CD8-positive, alpha-beta memory T cell (primary cell): Measurements from ENCODE around the gene WDR81. TPM values are rescaled to one million over a fixed set of nuclear protein-coding genes. Genes with fewer than 3 reads are reported as not detected.

ENCODE experiments used
- CTCF ChIA-PET: fragments of 350-600 bp; sonication (Branson Sonifier 250); formaldehyde crosslinking; loops from one replicate; lab custom pipeline; 2021; ENCODE audit warnings: antibody characterized with exemption; lab: Charles Lee
- POLR2A ChIA-PET: fragments of 350-600 bp; sonication (Branson Sonifier 250); formaldehyde crosslinking; loops from one replicate; lab custom pipeline; 2021; ENCODE audit warnings: antibody characterized with exemption; lab: Charles Lee
- DNase-seq, 5 donors: peaks; one replicate each; pipeline versions ENCODE4 v3.0.0 to v3.0.0-alpha.2; 2020 to 2022; ENCODE audit warnings: mixed read lengths in 1 of 5
- H3K27ac ChIP-seq: one replicate; pipeline ENCODE4 v1.7.0; 2013; ENCODE audit warnings: low read depth, mild to moderate bottlenecking, low read length, moderate library complexity
- H3K27me3 ChIP-seq: 2 replicates; pipeline ENCODE4 v1.7.0; 2013; ENCODE audit warnings: low read length, mild to moderate bottlenecking; ENCODE audit not compliant: insufficient read depth, poor library complexity, severe bottlenecking
- H3K36me3 ChIP-seq: 2 replicates; pipeline ENCODE4 v1.7.0; 2013; ENCODE audit warnings: mild to moderate bottlenecking, low read length, moderate library complexity; ENCODE audit not compliant: insufficient read depth
- H3K4me1 ChIP-seq: 2 replicates; pipeline ENCODE4 v1.7.0; 2013; ENCODE audit warnings: mild to moderate bottlenecking, low read length, moderate library complexity; ENCODE audit not compliant: insufficient read depth
- H3K4me3 ChIP-seq: 2 replicates; pipeline ENCODE4 v1.7.0; 2013; ENCODE audit warnings: mild to moderate bottlenecking, low read length
- H3K9me3 ChIP-seq: 2 replicates; pipeline ENCODE4 v1.7.0; 2013; ENCODE audit warnings: mild to moderate bottlenecking, low read length
- H3K27ac Mint-ChIP-seq, 8 donors: one replicate each; pipeline ENCODE4 v1.8.0; 2020 to 2021; ENCODE audit warnings: mixed read lengths in 8 of 8, mild to moderate bottlenecking in 6 of 8, inconsistent platforms in 3 of 8, moderate library complexity in 3 of 8
- H3K27me3 Mint-ChIP-seq, 2 donors: one replicate each; pipeline ENCODE4 v1.8.0; 2020 to 2021; ENCODE audit warnings: mixed read lengths in 2 of 2, mild to moderate bottlenecking in 1 of 2, moderate library complexity in 1 of 2
- H3K36me3 Mint-ChIP-seq, 3 donors: one replicate each; pipeline ENCODE4 v1.8.0; 2020 to 2021; ENCODE audit warnings: mixed read lengths in 3 of 3, inconsistent platforms in 1 of 3, mild to moderate bottlenecking in 1 of 3
- H3K4me1 Mint-ChIP-seq, 3 donors: one replicate each; pipeline ENCODE4 v1.8.0; 2020 to 2021; ENCODE audit warnings: mixed read lengths in 3 of 3, inconsistent platforms in 1 of 3, mild to moderate bottlenecking in 1 of 3
- H3K4me3 Mint-ChIP-seq, 7 donors: one replicate each; pipeline ENCODE4 v1.8.0; 2020 to 2021; ENCODE audit warnings: mixed read lengths in 7 of 7, mild to moderate bottlenecking in 6 of 7, moderate library complexity in 4 of 7, inconsistent platforms in 2 of 7
- H3K9me3 Mint-ChIP-seq, 5 donors: one replicate each; pipeline ENCODE4 v1.8.0; 2020 to 2022; ENCODE audit warnings: mixed read lengths in 5 of 5, mild to moderate bottlenecking in 3 of 5, moderate library complexity in 2 of 5, inconsistent platforms in 1 of 5
- polyA plus RNA-seq: library from polyadenylated mRNA; unstranded; fragments of 300-500 nt; fragmentation: Illumina TruSeq; gene quantifications from one replicate; pipeline ENCODE4 v1.2.3, GENCODE V29; 2021
- total RNA-seq, 2 experiments: library from RNA; stranded (reverse); gene quantifications; one replicate each; pipeline ENCODE4 v1.2.3, GENCODE V29; 2021

Gene WDR81
- total and polyA plus RNA-seq, 3 experiments from 2014 or later = 20.4 to 23.7 (median 21.1) TPM

GRCh38 chr17:1754430-1755112 is 30.1 kb downstream of the WDR81 start:
- DNase-seq = no peak
- Histone ChIP-seq H3K4me3 (no peak overlapping the region), H3K9me3 (no peaks in the 10 kb centered on the region), H3K27ac (no peak overlapping the region), H3K27me3 (no peaks in the 10 kb centered on the region), H3K36me3 (no peaks in the 10 kb centered on the region), H3K4me1 (no peaks in the 10 kb centered on the region)
- peaks cover 0 to 3% (median 0%) of the 10 kb centered on the region in 3 donors for H3K4me1 Mint-ChIP-seq
- no peaks in the 10 kb centered on the region for H3K36me3 Mint-ChIP-seq
- no peak overlapping the region for H3K27ac Mint-ChIP-seq
- H3K9me3 Mint-ChIP-seq = no peaks in the 10 kb centered on the region
- CTCF ChIA-PET = interaction anchor here (0.6 kb wide), 1 partner anchor 68 kb away, joined by 3 read pairs; no protein-coding TSS in a partner anchor
- peaks cover 1 to 8% of the 10 kb centered on the region in 2 donors for H3K27me3 Mint-ChIP-seq
- peak overlapping the region in 1 of 7 donors; percentile 27 for H3K4me3 Mint-ChIP-seq
- POLR2A ChIA-PET = no interaction called here

- Histone ChIP-seq H3K4me3 (no peak overlapping the region), H3K9me3 (no peaks in the 10 kb centered on the region), H3K27me3 (no peaks in the 10 kb centered on the region), H3K4me1 (no peaks in the 10 kb centered on the region), H3K36me3 (no peaks in the 10 kb centered on the region), H3K27ac (no peak overlapping the region)
- Mint-ChIP-seq H3K4me3 (no peak overlapping the region), H3K36me3 (no peaks in the 10 kb centered on the region), H3K9me3 (no peaks in the 10 kb centered on the region), H3K4me1 (peaks cover 0 to 3% (median under 1%) of the 10 kb centered on the region in 3 donors), H3K27me3 (peaks cover 1 to 8% of the 10 kb centered on the region in 2 donors), H3K27ac (peak overlapping the region in 1 of 8 donors; percentile 47)
- CTCF ChIA-PET = interaction anchor here (0.6 kb wide), 2 partner anchors 68 to 531 kb away, joined by 3 read pairs; no protein-coding TSS in a partner anchor
- POLR2A ChIA-PET = no interaction called here
- DNase-seq = no peak
These were observed 30.8 kb downstream of the WDR81 start for GRCh38 chr17:1755252-1755826.

- H3K9me3 Mint-ChIP-seq = no peaks in the 10 kb centered on the region
- POLR2A ChIA-PET = no interaction called here
These were observed 31.3 kb downstream of the WDR81 start for GRCh38 chr17:1755827-1756262.

GRCh38 chr17:1758807-1759206 is 34.3 kb downstream of the WDR81 start:
- DNase-seq = no peak
- no peaks in the 10 kb centered on the region for H3K27me3 ChIP-seq
- H3K27ac ChIP-seq = no peak overlapping the region
- peaks cover 1 to 8% of the 10 kb centered on the region in 2 donors for H3K27me3 Mint-ChIP-seq
- H3K36me3 ChIP-seq = no peaks in the 10 kb centered on the region
- H3K4me1 Mint-ChIP-seq = peaks cover 15 to 25% (median 17%) of the 10 kb centered on the region in 3 donors
- H3K27ac Mint-ChIP-seq = peak overlapping the region in 1 of 8 donors; percentile 61
- POLR2A ChIA-PET = no interaction called here
- CTCF ChIA-PET = no interaction called here
- no peak overlapping the region for H3K4me3 ChIP-seq
- no peaks in the 10 kb centered on the region for H3K36me3 Mint-ChIP-seq
- no peak overlapping the region for H3K4me3 Mint-ChIP-seq
- peaks cover 24% of the 10 kb centered on the region for H3K4me1 ChIP-seq
- no peaks in the 10 kb centered on the region for H3K9me3 Mint-ChIP-seq
- H3K9me3 ChIP-seq = no peaks in the 10 kb centered on the region

More at GRCh38 chr17:1755827-1756262, 31.3 kb downstream of the WDR81 start:
- Histone ChIP-seq H3K4me3 (no peak overlapping the region), H3K27ac (no peak overlapping the region), H3K9me3 (no peaks in the 10 kb centered on the region), H3K27me3 (no peaks in the 10 kb centered on the region), H3K4me1 (no peaks in the 10 kb centered on the region), H3K36me3 (no peaks in the 10 kb centered on the region)
- H3K4me1 Mint-ChIP-seq = peaks cover 0 to 3% (median 3%) of the 10 kb centered on the region in 3 donors
- H3K27ac Mint-ChIP-seq = no peak overlapping the region
- peaks cover 1 to 8% of the 10 kb centered on the region in 2 donors for H3K27me3 Mint-ChIP-seq
- H3K36me3 Mint-ChIP-seq = no peaks in the 10 kb centered on the region
- no peak overlapping the region for H3K4me3 Mint-ChIP-seq
- no peak for DNase-seq
- CTCF ChIA-PET = interaction anchor here (0.6 kb wide), 1 partner anchor 531 kb away, joined by 3 read pairs; no protein-coding TSS in a partner anchor

- H3K27me3 Mint-ChIP-seq = peaks cover 1 to 8% of the 10 kb centered on the region in 2 donors
- no peak overlapping the region for H3K4me3 Mint-ChIP-seq
- DNase-seq = no peak
- H3K9me3 ChIP-seq = no peaks in the 10 kb centered on the region
- H3K27me3 ChIP-seq = no peaks in the 10 kb centered on the region
- H3K4me3 ChIP-seq = no peak overlapping the region
- H3K27ac ChIP-seq = no peak overlapping the region
- H3K36me3 Mint-ChIP-seq = no peaks in the 10 kb centered on the region
- H3K27ac Mint-ChIP-seq = peak overlapping the region in 1 of 8 donors; percentile 46
- H3K36me3 ChIP-seq = no peaks in the 10 kb centered on the region
- POLR2A ChIA-PET = no interaction called here
- peaks cover 22 to 33% (median 24%) of the 10 kb centered on the region in 3 donors for H3K4me1 Mint-ChIP-seq
- H3K4me1 ChIP-seq = peaks cover 31% of the 10 kb centered on the region
- no peaks in the 10 kb centered on the region for H3K9me3 Mint-ChIP-seq
- CTCF ChIA-PET = no interaction called here
These were observed 35.0 kb downstream of the WDR81 start for GRCh38 chr17:1759529-1759928.

- Histone ChIP-seq H3K9me3 (no peaks in the 10 kb centered on the region), H3K4me1 (peaks cover 33% of the 10 kb centered on the region), H3K27ac (peak overlapping the region; percentile 38), H3K36me3 (no peaks in the 10 kb centered on the region), H3K4me3 (no peak overlapping the region), H3K27me3 (no peaks in the 10 kb centered on the region)
- ChIA-PET POLR2A (no interaction called here), CTCF (interaction anchor here (0.8 to 2.0 kb wide), 3 partner anchors 39 to 103 kb away, joined by 3 to 5 read pairs (median 4); no protein-coding TSS in a partner anchor)
- H3K27me3 Mint-ChIP-seq = peaks cover 1 to 4% of the 10 kb centered on the region in 2 donors
- peak overlapping the region in 4 of 8 donors; percentile 12 to 86 (median 46) for H3K27ac Mint-ChIP-seq
- H3K9me3 Mint-ChIP-seq = no peaks in the 10 kb centered on the region
- no peak overlapping the region for H3K4me3 Mint-ChIP-seq
- H3K36me3 Mint-ChIP-seq = no peaks in the 10 kb centered on the region
- H3K4me1 Mint-ChIP-seq = peaks cover 25 to 35% (median 28%) of the 10 kb centered on the region in 3 donors
- no peak for DNase-seq
These were observed 37.9 kb downstream of the WDR81 start for GRCh38 chr17:1762233-1762900.

GRCh38 chr17:1762901-1763898 is 38.7 kb downstream of the WDR81 start:
- Mint-ChIP-seq H3K27ac (peak overlapping the region in 7 of 8 donors; percentile 86 to 95 (median 89)), H3K4me1 (peaks cover 30 to 40% (median 30%) of the 10 kb centered on the region in 3 donors), H3K27me3 (peaks cover 1 to 4% of the 10 kb centered on the region in 2 donors), H3K4me3 (peak overlapping the region in 5 of 7 donors; percentile 38 to 79 (median 69)), H3K9me3 (no peaks in the 10 kb centered on the region), H3K36me3 (no peaks in the 10 kb centered on the region)
- Histone ChIP-seq H3K27me3 (no peaks in the 10 kb centered on the region), H3K36me3 (no peaks in the 10 kb centered on the region), H3K27ac (peak overlapping the region; percentile 38), H3K9me3 (no peaks in the 10 kb centered on the region), H3K4me1 (peaks cover 33% of the 10 kb centered on the region), H3K4me3 (no peak overlapping the region)
- CTCF ChIA-PET = interaction anchor here (1.0 to 2.2 kb wide), 4 partner anchors 20 to 99 kb away, joined by 3 to 8 read pairs (median 5); no protein-coding TSS in a partner anchor
- no peak for DNase-seq
- POLR2A ChIA-PET = interaction anchor here (0.5 to 2.4 kb wide), 2 partner anchors 8 to 39 kb away, joined by 3 to 14 read pairs; partner anchors contain the start of gene WDR81
